ENCODE data around the gene ZNF222. TPM values are rescaled to one million over a fixed set of nuclear protein-coding genes. Genes with fewer than 3 reads are reported as not detected.

The ZNF222 gene
- 2.3 TPM for polyA plus RNA-seq (2012; ENCODE audit: insufficient read depth, insufficient read length, low read depth)

GRCh38 chr19:44025217-44025936 is at the start of gene ZNF222:
TSS of gene ZNF222 (plus strand) at chr19:44025379. CDS start at chr19:44025437, 58 bp downstream.
- H3K4me1 ChIP-seq, result no peaks in the 10 kb centered on the region
- peak within 1 kb of the TSS; percentile 76 for H3K4me3 ChIP-seq (ENCODE audit: low read depth, low read length)
- H3K36me3 ChIP-seq, result peaks cover 18% of the 10 kb centered on the region
- no peak for TF ChIP-seq CTCF (IDR thresholded peaks at IDR 0.05; ENCODE audit: low read depth, low read length)
- H3K9me3 ChIP-seq, result no peaks in the 10 kb centered on the region
- DNase-seq, result peak; percentile 81
- H3K27me3 ChIP-seq, result no peaks in the 10 kb centered on the region

GRCh38 chr19:43976732-43977131 is 48.4 kb upstream of the ZNF222 start:
- Histone ChIP-seq H3K36me3 (no peaks in the 10 kb centered on the region), H3K27me3 (no peaks in the 10 kb centered on the region), H3K4me1 (no peaks in the 10 kb centered on the region), H3K4me3 (ENCODE audit: low read depth, low read length) (no peak overlapping the region), H3K9me3 (no peaks in the 10 kb centered on the region; the same call in 1 of the 2 replicates)
- no peak for DNase-seq
- TF ChIP-seq CTCF (IDR thresholded peaks at IDR 0.05; ENCODE audit: low read depth, low read length), result no peak

GRCh38 chr19:43983544-43983911 is 41.7 kb upstream of the ZNF222 start:
- DNase-seq, result no peak
- Histone ChIP-seq H3K4me1 (no peaks in the 10 kb centered on the region), H3K27me3 (no peaks in the 10 kb centered on the region), H3K4me3 (ENCODE audit: low read depth, low read length) (peak overlapping the region; percentile 67), H3K36me3 (no peaks in the 10 kb centered on the region), H3K9me3 (no peaks in the 10 kb centered on the region)
- no peak for TF ChIP-seq CTCF (IDR thresholded peaks at IDR 0.05; ENCODE audit: low read depth, low read length)

- Histone ChIP-seq H3K4me1 (no peaks in the 10 kb centered on the region), H3K4me3 (ENCODE audit: low read depth, low read length) (peak within 1 kb of the TSS; percentile 67), H3K9me3 (no peaks in the 10 kb centered on the region), H3K36me3 (no peaks in the 10 kb centered on the region), H3K27me3 (no peaks in the 10 kb centered on the region)
- TF ChIP-seq CTCF (IDR thresholded peaks at IDR 0.05; ENCODE audit: low read depth, low read length), result no peak
- peak; percentile 92 for DNase-seq
Observed at GRCh38 chr19:43983912-43984686, 41.1 kb upstream of the ZNF222 start, which contains the start of gene ZNF155. TSS of gene ZNF155 (plus strand) at chr19:43984188. CDS start at chr19:43988544, 4,356 bp downstream.

- Histone ChIP-seq H3K4me3 (ENCODE audit: low read depth, low read length) (peak overlapping the region; percentile 67), H3K27me3 (no peaks in the 10 kb centered on the region), H3K36me3 (no peaks in the 10 kb centered on the region), H3K4me1 (no peaks in the 10 kb centered on the region), H3K9me3 (no peaks in the 10 kb centered on the region)
- no peak for TF ChIP-seq CTCF (IDR thresholded peaks at IDR 0.05; ENCODE audit: low read depth, low read length)
- DNase-seq, result no peak
Observed at GRCh38 chr19:43984687-43985000, 40.5 kb upstream of the ZNF222 start.
